Thyroid gland (tissue), 4 donors: Measurements from ENCODE around the gene DLK1.

Experiments used
- CTCF ChIP-seq, 6 experiments: fragments of 200-600 bp in 3 of 6; fragments of 450-650 bp in 3 of 6; sonication (generic) in 3 of 6; IDR thresholded peaks; one replicate each; pipeline ENCODE4 v1.5.1; 2016 to 2019; ENCODE audit warnings: antibody characterized with exemption in 6 of 6, mild to moderate bottlenecking in 2 of 6, inconsistent platforms in 1 of 6, moderate library complexity in 1 of 6
- POLR2A ChIP-seq, 2 donors: fragments of 450-650 bp; IDR thresholded peaks; one replicate each; pipeline ENCODE4 v1.6.1; 2017; ENCODE audit warnings: antibody characterized with exemption in 2 of 2, mild to moderate bottlenecking in 2 of 2, moderate library complexity in 1 of 2

DNA sequence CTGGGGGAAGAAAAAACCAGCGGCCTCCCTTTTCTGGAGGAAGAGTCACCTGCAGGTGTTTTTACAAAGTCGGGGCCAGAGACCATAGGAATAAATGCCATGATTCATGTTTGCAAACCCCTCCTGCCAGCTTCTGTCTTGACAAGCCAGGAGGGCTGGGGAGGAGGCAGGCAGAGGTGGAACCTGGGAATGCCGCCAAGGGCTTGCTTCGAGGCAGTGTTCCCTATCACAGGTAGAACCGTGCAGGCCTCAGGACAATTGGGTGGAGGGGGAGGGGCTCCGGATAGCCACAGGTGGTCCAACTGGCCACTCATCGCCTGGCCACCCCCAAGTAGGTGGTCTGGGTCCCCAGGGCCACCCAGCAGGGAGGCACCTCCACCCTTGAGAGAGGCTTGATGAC lies 14.2 kb upstream of the DLK1 start:
- TF ChIP-seq CTCF (IDR thresholded peaks at IDR 0.05), result no peak
- no peak for TF ChIP-seq POLR2A (IDR thresholded peaks at IDR 0.05)
